Measurements from ENCODE around the gene USP9X.

The USP9X gene

DNA sequence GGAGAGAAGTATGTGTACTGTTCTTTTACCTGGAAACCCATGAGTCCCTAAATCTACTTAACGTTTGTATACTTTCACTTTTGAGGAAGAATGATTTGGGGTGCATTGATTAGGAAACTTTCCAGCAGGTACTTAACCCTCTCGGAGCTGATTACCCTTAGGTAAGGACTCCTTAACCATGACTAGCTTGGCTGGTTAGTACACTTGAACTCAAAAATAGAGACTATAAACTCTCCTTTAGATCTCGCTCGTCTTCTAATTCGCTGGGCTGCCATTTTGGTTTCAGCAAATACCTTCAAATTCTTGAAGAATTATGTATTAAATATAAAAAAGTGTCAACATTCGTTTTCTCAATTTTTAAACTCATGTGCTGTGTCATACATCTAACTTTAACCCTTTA is 2.0 kb downstream of the USP9X start:
- Histone ChIP-seq H2AFZ (no peak overlapping the region), H3K27ac (peak overlapping the region; percentile 100), H3K4me3 (ENCODE audit: low read depth, low read length) (peak overlapping the region; percentile 84), H3K9ac (no peak overlapping the region), H3K27me3 (ENCODE audit: control insufficient read depth, insufficient read depth, low read length) (no peaks in the 10 kb centered on the region), H3K36me3 (ENCODE audit: control insufficient read depth, insufficient read depth, low read length) (no peaks in the 10 kb centered on the region), H3K9me3 (ENCODE audit: control insufficient read depth, low read length) (no peaks in the 10 kb centered on the region), H3K4me1 (peaks cover 3% of the 10 kb centered on the region), H3K4me2 (ENCODE audit: low read length) (peak overlapping the region; percentile 57), H3K79me2 (peaks cover 23% of the 10 kb centered on the region)
- TF ChIP-seq, protein P1, sequence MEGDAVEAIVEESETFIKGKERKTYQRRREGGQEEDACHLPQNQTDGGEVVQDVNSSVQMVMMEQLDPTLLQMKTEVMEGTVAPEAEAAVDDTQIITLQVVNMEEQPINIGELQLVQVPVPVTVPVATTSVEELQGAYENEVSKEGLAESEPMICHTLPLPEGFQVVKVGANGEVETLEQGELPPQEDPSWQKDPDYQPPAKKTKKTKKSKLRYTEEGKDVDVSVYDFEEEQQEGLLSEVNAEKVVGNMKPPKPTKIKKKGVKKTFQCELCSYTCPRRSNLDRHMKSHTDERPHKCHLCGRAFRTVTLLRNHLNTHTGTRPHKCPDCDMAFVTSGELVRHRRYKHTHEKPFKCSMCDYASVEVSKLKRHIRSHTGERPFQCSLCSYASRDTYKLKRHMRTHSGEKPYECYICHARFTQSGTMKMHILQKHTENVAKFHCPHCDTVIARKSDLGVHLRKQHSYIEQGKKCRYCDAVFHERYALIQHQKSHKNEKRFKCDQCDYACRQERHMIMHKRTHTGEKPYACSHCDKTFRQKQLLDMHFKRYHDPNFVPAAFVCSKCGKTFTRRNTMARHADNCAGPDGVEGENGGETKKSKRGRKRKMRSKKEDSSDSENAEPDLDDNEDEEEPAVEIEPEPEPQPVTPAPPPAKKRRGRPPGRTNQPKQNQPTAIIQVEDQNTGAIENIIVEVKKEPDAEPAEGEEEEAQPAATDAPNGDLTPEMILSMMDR (IDR thresholded peaks at IDR 0.05) = no peak

DNA sequence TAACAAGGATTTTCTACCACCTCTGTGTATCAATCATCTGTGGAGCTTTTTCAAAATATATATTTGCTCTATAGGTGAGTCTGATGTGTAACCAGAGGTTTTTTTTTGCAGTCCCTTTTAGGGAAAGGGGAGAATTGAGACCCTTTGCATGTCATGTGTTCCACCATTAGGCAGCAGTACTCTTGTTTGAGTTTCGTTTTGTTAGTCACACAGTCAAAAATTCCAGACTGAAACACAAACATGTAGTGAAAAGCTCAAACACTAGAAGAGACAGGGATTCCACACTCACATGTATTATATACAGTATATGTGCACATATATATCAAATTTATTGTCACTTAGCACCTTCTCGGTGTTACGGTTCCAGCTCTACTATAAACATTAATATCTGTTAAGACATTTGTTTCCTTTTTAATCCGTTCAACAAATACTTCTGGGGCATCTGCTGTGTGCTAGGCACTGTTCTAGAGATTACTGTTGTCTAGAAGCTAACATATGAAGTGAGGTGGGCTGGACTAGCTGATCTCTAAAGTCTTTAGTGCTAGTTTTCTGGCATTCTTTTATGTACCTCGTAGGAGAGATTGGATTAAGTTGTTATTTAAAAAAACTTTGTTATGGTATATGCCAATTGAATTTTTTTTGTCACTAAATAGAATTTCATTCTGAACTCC is 5.5 kb downstream of the USP9X start:
- no peak overlapping the region for H3K4me3 ChIP-seq (ENCODE audit: low read depth, low read length)
- H3K9me3 ChIP-seq (ENCODE audit: control insufficient read depth, low read length) = no peaks in the 10 kb centered on the region
- H3K79me2 ChIP-seq = peaks cover 41% of the 10 kb centered on the region

DNA sequence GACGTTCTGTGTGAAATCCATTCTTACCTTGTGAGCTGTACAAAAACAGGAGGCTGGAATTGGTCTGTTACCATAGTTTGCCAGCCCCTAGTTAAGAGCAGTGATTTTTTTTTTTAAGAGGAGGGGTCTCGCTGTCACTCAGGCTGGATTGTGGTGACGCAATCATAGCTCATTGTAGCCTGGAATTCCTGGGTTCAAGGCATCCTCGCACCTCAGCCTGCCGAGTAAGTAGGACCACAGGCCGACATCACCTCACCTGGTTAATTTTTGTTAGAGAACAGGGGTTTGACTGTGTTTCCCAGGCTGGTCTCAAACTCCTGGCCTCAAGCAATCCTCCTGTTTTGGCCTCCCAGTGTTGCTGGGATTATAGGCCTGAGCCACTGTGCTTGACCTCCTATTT is 7.5 kb downstream of the USP9X start:
- peaks cover 6% of the 10 kb centered on the region for H3K4me1 ChIP-seq
- H3K9me3 ChIP-seq (ENCODE audit: control insufficient read depth, low read length) = no peaks in the 10 kb centered on the region
- H3K79me2 ChIP-seq = peaks cover 45% of the 10 kb centered on the region
- TF ChIP-seq, protein P1 (IDR thresholded peaks at IDR 0.05) = no peak
- H3K36me3 ChIP-seq (ENCODE audit: control insufficient read depth, insufficient read depth, low read length) = no peaks in the 10 kb centered on the region
- no peak overlapping the region for H3K4me3 ChIP-seq (ENCODE audit: low read depth, low read length)
- H3K4me2 ChIP-seq (ENCODE audit: low read length) = no peak overlapping the region
- no peak overlapping the region for H3K27ac ChIP-seq
- no peak overlapping the region for H3K9ac ChIP-seq
- no peak overlapping the region for H2AFZ ChIP-seq
- H3K27me3 ChIP-seq (ENCODE audit: control insufficient read depth, insufficient read depth, low read length) = no peaks in the 10 kb centered on the region

More for the DNA sequence above, 5.5 kb downstream of the USP9X start:
- H3K27ac ChIP-seq = no peak overlapping the region
- H3K4me1 ChIP-seq = peaks cover 6% of the 10 kb centered on the region
- H3K4me2 ChIP-seq (ENCODE audit: low read length) = no peak overlapping the region
- H3K9ac ChIP-seq = no peak overlapping the region
- no peaks in the 10 kb centered on the region for H3K27me3 ChIP-seq (ENCODE audit: control insufficient read depth, insufficient read depth, low read length)
- no peak overlapping the region for H2AFZ ChIP-seq
- no peaks in the 10 kb centered on the region for H3K36me3 ChIP-seq (ENCODE audit: control insufficient read depth, insufficient read depth, low read length)
- TF ChIP-seq, protein P1 (IDR thresholded peaks at IDR 0.05) = no peak

DNA sequence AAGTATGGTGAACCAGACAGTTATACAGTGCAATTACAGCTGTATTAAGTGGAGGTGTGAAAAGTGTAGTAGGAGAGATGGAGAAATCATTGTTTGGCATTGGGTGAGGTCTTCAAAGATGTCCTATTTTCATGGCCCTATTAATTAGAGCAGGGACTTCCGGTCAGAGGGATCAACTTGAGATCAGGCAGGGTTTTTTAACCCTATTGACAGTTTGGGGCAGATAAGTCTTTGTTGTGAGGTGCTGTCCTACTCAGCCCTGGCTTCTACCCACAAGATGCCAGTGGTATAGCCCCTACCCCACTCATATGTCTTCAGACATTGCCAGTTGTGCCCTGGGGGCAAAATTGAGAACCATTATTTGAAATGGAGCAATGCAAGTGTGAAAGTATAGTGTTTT is 9.9 kb downstream of the USP9X start:
- Histone ChIP-seq H3K36me3 (ENCODE audit: control insufficient read depth, insufficient read depth, low read length) (no peaks in the 10 kb centered on the region), H3K27ac (no peak overlapping the region), H3K9me3 (ENCODE audit: control insufficient read depth, low read length) (no peaks in the 10 kb centered on the region), H3K27me3 (ENCODE audit: control insufficient read depth, insufficient read depth, low read length) (no peaks in the 10 kb centered on the region), H2AFZ (no peak overlapping the region), H3K4me3 (ENCODE audit: low read depth, low read length) (no peak overlapping the region), H3K4me1 (peaks cover 5% of the 10 kb centered on the region), H3K79me2 (peaks cover 34% of the 10 kb centered on the region), H3K4me2 (ENCODE audit: low read length) (no peak overlapping the region), H3K9ac (no peak overlapping the region)
- TF ChIP-seq, protein P1 (IDR thresholded peaks at IDR 0.05) = no peak

DNA sequence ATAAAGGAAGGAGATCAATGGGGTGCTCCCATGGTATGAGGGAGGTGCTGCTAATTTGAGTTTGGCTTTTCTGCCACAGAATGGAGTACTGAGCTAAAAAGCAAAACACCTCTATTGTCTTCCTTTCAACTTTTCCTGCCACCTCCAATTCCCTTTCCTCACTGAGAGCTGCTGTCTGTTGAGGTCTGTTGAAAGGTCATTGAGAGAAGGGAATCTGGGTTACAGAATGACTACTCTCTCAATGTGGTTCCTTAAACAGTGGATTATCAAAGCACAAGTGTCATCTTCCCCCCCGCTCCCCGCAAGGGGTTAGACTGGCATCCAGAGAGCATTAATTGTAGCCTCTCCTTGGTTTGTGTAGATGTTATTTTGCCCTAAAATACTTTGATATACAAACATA is 10.7 kb downstream of the USP9X start:
- TF ChIP-seq, protein P1 (IDR thresholded peaks at IDR 0.05) = no peak
- no peak overlapping the region for H2AFZ ChIP-seq
- H3K4me3 ChIP-seq (ENCODE audit: low read depth, low read length) = no peak overlapping the region
- no peak overlapping the region for H3K27ac ChIP-seq
- H3K9ac ChIP-seq = no peak overlapping the region
- H3K9me3 ChIP-seq (ENCODE audit: control insufficient read depth, low read length) = no peaks in the 10 kb centered on the region
- peaks cover 30% of the 10 kb centered on the region for H3K79me2 ChIP-seq
- H3K27me3 ChIP-seq (ENCODE audit: control insufficient read depth, insufficient read depth, low read length) = no peaks in the 10 kb centered on the region
- H3K36me3 ChIP-seq (ENCODE audit: control insufficient read depth, insufficient read depth, low read length) = no peaks in the 10 kb centered on the region
- H3K4me2 ChIP-seq (ENCODE audit: low read length) = no peak overlapping the region
- peaks cover 4% of the 10 kb centered on the region for H3K4me1 ChIP-seq
